Measurements from ENCODE around the gene TEX36.
"Not testable (repeated sequence)": the region's sequence is repeated elsewhere in the genome, so short reads cannot be mapped to it uniquely, and the experiment has no call there.

Gene TEX36

DNA sequence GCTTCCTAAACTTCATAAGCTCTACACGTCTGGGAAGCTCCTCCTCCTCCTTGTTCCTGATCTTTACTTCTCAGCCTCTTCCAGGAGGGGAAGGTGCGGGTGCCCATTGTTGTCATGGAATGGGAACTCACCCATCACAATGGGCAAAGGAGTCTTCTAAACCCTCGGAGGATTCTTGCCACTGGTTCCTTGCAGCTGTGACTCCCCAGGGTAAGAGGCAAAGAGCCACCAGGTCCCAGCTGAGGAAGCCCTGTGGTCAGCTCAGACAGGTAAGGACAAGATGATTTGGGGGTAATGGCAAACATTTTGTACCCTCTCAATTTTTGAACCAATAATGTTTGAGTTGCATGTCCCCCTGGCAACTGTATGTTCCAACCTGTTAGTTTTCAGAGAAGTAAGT, at the start of gene TEX36:
Gene TEX36 (minus strand): TSS at position 101 of the 400 bp plus-strand sequence. CDS start 174 bp downstream, outside the sequence.
- no peak for DNase-seq

GRCh38 chr10:125727436-125727835, 44.5 kb upstream of the TEX36 start:
- no peak for DNase-seq

- no peak for DNase-seq
These were observed 44.0 kb upstream of the TEX36 start for GRCh38 chr10:125726914-125727313.

- DNase-seq = no peak
These were observed 39.8 kb upstream of the TEX36 start for GRCh38 chr10:125722811-125723210.

- no peak for DNase-seq
These were observed 38.1 kb upstream of the TEX36 start for GRCh38 chr10:125721035-125721434.

GRCh38 chr10:125720002-125720382, 37.0 kb upstream of the TEX36 start:
- DNase-seq = peak; percentile 7

DNA sequence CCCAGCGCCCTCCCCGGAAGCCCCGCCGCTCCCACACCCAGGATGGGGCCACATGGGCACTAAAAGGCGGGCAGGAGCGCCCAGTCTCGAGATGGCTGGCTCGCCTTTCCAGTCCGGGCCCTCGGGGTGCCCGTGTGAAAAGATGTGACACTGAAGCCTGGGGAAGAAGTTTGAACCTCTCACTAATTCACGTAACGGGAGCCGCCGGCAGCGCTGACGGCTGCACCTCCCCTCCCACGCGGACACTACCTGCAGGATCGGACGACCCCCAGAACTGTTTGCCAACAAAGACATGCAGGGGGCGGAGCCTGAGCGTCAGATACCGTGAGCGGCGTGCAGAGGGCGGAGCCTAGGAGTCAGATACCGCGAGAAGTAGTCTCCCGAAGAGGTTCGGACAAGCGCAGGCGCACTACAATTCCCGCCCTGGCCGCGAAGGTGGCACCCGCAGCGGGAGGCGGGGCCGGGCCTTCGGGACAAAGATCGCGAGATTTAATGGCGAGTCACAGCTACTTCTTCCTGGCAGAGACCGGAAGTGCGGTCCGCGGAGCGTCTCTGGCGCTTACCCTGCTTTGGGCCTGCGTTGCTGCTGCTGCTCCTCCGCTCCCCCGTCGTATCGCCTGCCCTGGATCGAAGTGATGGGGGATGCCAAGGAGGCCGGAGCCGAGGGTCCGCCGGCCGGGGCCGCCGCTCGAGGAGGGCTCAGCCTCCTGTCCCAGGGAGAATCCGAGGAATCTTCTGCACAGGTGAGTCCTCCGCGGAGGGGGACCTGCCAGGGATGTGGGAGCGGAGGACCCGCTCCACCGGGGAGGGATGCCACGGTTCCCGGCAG, 36.4 kb upstream of the TEX36 start, which contains the start of gene EDRF1:
Gene EDRF1 (plus strand): TSS at position 537 of the 829 bp plus-strand sequence. CDS start 99 bp downstream, at position 636.
- DNase-seq = peak; percentile 100

- DNase-seq = not testable (repeated sequence)
These were observed 31.8 kb upstream of the TEX36 start for GRCh38 chr10:125714728-125715127.

- DNase-seq = no peak
These were observed 28.3 kb upstream of the TEX36 start for GRCh38 chr10:125711110-125711750.

DNA sequence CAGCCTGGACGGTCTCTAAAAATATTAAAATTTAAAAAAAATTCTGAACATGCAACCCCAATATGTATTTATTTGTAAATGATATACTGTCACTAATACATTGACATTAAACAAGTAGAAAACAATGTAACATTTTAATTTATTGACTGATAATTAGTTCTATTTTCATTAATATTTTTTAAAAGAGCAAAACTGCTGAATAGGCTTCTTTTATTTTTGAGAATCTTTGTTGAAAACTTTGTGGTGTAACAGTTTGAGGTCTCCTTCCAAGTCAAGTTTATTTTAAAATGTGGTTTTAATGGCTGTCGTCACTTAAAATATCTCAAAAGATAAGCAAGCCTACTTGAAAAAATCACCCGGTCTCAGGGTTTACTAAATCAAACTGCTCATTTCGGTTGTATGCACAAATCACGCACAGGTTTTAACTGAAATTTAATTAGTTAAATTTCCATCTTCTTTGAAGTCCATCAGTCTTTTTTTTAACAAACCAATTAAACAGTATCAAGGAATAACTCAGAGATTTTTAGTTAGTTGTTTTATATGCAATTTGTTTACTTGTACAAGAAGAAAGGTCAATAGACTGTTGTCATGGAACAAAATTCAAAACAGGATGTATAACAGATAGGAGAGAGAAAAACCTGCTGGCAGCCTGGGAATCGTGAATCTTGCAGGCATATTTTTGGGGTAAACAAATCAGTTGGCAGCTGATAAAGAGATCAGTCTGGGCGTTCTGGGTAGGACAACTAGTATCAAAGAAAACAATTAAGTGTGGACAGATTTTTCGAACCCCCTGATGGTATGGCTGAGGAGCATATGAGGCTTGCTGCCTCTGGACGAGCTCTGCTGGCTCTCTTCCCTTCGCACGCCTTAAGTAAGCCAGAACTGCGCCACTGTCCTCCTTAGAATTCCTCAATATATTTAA, 26.9 kb upstream of the TEX36 start:
- DNase-seq = no peak

- DNase-seq = no peak
These were observed 26.1 kb upstream of the TEX36 start for GRCh38 chr10:125708971-125709503.

DNA sequence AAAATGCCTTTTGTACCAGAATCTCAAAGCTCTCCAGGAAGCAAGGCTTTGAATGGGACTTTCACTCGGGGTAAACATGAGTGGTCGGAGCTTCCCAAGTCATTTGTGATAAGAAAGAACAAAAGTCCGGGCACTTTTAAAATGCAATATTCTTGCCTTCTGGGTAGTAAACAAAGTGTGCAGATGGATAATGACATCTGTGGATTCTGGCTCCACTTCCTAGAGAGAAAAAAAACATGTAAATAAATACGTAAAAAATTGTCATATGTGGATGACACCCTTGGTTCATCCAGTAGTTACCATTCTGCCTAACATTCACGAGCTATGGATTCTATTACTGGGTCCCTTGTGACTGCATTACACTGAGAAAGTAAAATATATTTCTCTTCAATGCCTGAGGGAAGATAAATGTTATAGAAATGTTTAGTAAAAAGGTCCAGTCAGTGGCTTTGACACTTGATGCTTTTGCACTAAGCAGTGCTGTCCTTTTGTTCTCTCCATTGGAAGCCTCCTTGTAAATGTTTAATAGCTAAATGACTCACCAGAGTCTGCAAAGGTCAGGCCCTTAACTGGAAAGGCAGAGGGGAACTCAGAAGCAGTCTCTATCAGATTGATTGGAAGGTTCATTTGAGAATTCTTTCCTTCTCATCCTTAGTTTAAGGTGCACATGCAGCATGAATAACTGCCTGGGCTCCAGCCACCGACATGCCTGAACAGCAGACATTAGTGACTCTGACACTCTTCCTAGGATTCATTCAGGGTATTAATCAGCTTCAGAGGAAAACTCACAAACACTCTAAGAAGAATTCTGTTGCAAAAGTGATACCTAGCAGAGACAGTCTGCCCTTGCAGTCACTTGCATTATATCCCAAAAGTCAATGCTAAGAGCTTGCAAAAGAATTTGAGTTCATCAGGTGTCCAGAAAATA, 24.8 kb upstream of the TEX36 start:
- DNase-seq = no peak

- no peak for DNase-seq
These were observed 17.5 kb upstream of the TEX36 start for GRCh38 chr10:125700355-125700911.

- no peak for DNase-seq
These were observed 16.7 kb upstream of the TEX36 start for GRCh38 chr10:125699562-125700143.

DNA sequence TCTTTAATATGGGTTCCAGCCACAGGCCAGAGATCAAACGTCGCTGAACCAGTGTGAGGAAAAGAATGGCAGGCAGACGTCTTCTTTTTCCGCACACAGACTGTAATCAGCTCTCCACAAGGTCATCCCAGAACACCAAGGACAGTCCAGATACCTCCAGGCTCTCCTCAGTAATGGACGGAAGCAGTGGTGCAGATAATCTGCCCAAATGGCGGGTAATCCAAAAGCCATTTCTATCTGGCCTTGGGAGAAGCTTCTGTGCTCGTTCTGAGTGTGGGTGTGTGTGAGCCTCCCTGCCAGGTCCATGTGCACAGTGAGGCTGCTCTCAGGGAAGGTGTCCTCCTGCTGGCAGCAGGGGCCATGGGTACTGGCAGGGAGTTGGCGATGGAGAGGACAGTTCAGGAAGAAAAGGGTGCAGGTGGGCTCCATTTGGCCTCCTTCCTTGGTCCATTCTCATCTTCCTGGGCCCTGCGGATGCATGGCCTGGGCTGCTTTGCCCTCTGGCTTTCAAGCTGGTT, 15.6 kb upstream of the TEX36 start:
- no peak for DNase-seq

- not testable (repeated sequence) for DNase-seq
These were observed 13.9 kb upstream of the TEX36 start for GRCh38 chr10:125696884-125697283.

DNA sequence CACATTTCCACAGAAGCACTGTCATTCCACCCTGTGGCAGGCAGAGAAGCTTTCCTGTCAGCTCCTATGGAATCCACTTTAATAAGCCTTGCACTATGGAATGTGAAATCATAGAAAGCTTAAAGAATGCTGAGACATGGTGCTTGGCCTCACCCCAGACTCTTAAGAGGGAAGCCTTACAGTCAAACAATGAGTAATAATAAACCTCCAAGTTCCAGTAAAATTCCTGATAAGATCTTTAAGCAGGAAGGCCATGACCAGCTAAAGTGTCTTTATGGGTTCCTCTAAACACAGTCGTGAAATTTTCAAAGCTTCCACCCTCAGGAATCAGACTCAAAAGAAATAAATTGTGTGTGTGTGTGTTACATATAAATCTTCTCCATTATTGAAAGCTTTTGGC, 11.9 kb upstream of the TEX36 start:
- no peak for DNase-seq

DNA sequence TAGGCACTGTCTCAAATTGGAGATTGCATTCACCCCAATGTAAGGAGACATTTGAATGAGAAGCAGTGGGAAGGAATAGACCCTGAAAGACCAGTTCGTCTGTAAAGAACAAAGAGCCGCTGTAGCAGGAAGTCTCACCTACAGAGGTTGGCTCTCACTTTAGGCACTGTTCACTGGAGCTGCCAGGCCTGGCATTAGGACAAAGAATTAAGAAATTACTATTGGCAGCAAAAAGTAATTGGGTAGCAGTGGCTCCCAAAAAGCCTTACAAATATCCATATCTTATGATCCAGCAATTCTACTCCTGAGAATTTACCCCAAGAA, 10.5 kb upstream of the TEX36 start:
- DNase-seq = no peak

DNA sequence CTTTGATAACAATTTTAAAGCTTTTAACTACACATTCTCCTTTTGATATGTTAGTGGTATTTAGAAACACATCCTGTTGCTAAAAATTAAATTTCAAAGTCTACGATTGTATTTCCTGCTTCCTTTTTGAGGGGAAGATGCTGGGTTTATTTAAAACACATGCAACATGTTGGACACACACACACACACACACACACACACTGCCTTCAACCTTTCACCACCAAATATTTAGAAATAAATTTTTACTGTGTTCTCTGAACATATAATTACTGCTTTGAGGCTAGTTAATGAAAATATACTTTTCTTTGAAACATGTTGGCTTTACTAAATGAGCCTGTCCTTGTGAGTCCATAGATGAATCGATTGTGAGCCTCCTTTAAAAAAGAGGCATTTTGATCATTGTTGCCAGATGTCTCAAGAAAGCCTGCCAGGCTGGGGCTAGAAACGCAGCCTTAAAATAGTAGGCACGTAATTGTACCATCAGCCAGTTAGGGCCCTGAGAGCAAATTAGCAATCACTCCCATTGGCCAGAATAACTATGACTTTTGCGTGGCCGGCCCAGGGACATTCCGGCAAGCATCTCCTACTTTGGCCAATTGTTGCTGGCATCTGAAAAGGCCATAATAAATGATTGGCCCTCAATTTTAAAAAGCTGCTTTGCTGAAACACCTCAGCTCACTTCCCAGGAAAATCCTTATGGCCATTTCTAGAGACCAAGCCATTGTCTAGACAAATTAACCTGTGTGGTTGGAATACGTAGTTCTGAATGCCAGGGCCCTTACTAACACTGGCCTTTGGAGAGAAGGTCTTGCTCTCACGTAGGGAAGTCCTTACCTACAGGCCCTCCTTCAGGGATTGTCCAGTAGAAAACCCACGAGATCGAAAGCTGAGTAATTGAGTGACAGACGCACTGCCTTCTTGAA, 9.9 kb upstream of the TEX36 start:
- DNase-seq = no peak

- DNase-seq = no peak
These were observed 9.2 kb upstream of the TEX36 start for GRCh38 chr10:125692196-125692595.
